MM.1S (cell line): Measurements from ENCODE around the gene DYNLT4.
"Not testable (repeated sequence)": the region's sequence is repeated elsewhere in the genome, so short reads cannot be mapped to it uniquely, and the experiment has no call there.

Source experiments
- DNase-seq: peaks from one replicate; pipeline ENCODE4 v3.0.0-alpha.2; 2015
- H2AFZ ChIP-seq: fragments of 300-600 bp; sonication (generic); 2 replicates; pipeline ENCODE4 v1.6.0; 2016; ENCODE audit warnings: antibody characterized with exemption, low read length
- H3F3A ChIP-seq: fragments of 300-600 bp; sonication (generic); 2 replicates; pipeline ENCODE4 v1.6.1; 2016; ENCODE audit warnings: mild to moderate bottlenecking, antibody characterized with exemption, low read length, moderate library complexity, mixed read lengths; ENCODE audit not compliant: insufficient read depth
- H3K27ac ChIP-seq: fragments of 300-600 bp; sonication (generic); 2 replicates; pipeline ENCODE4 v1.5.1; 2016; ENCODE audit warnings: mild to moderate bottlenecking, low read length
- H3K27me3 ChIP-seq: fragments of 300-600 bp; sonication (generic); replicated peaks from 2 replicates; pipeline ENCODE4 v1.6.0; 2016; ENCODE audit warnings: low read length; ENCODE audit not compliant: insufficient read depth
- H3K36me3 ChIP-seq: fragments of 300-600 bp; sonication (generic); replicated peaks from 2 replicates; pipeline ENCODE4 v1.6.1; 2016; ENCODE audit warnings: mild to moderate bottlenecking, low read length, mixed read lengths; ENCODE audit not compliant: insufficient read depth
- H3K4me1 ChIP-seq: fragments of 300-600 bp; sonication (generic); 2 replicates; pipeline ENCODE4 v1.6.1; 2016; ENCODE audit warnings: low read length, mixed read lengths
- H3K4me2 ChIP-seq: fragments of 300-600 bp; sonication (generic); 2 replicates; pipeline ENCODE4 v1.6.0; 2016; ENCODE audit warnings: low read depth, low read length
- H3K4me3 ChIP-seq: fragments of 300-600 bp; sonication (generic); 2 replicates; pipeline ENCODE4 v1.5.1; 2016; ENCODE audit warnings: low read length, mixed read lengths
- H3K79me2 ChIP-seq: fragments of 300-600 bp; sonication (generic); 2 replicates; pipeline ENCODE4 v1.6.1; 2016; ENCODE audit warnings: mixed run types, low read length, mixed read lengths
- H3K9ac ChIP-seq: fragments of 300-600 bp; sonication (generic); 2 replicates; pipeline ENCODE4 v1.6.1; 2016; ENCODE audit warnings: low read length, mixed read lengths
- H3K9me2 ChIP-seq: fragments of 300-600 bp; sonication (generic); replicated peaks from 2 replicates; pipeline ENCODE4 v1.6.1; 2016; ENCODE audit warnings: mild to moderate bottlenecking, low read length, mixed read lengths; ENCODE audit not compliant: insufficient read depth
- H3K9me3 ChIP-seq: fragments of 300-600 bp; sonication (generic); replicated peaks from 2 replicates; pipeline ENCODE4 v1.6.1; 2016; ENCODE audit warnings: mild to moderate bottlenecking, low read length, mixed read lengths; ENCODE audit not compliant: insufficient read depth
- H4K20me1 ChIP-seq: fragments of 300-600 bp; sonication (generic); 2 replicates; pipeline ENCODE4 v1.6.1; 2016; ENCODE audit warnings: mild to moderate bottlenecking, low read length, moderate library complexity, mixed read lengths; ENCODE audit not compliant: insufficient read depth
- CTCF ChIP-seq: fragments of 300-600 bp; sonication (generic); IDR thresholded peaks from 2 replicates; pipeline ENCODE4 v1.5.1; 2016; ENCODE audit warnings: antibody characterized with exemption, low read length, mixed read lengths
- EZH2 ChIP-seq: fragments of 300-600 bp; sonication (generic); optimal IDR thresholded peaks from 2 replicates; pipeline ENCODE3; 2017; ENCODE audit warnings: low read depth, mild to moderate bottlenecking, antibody characterized with exemption, low read length, mixed read lengths
- EZH2phosphoT487 ChIP-seq: fragments of 300-600 bp; sonication (generic); IDR thresholded peaks from 2 replicates; pipeline ENCODE4 v1.6.1; 2018; ENCODE audit warnings: antibody characterized with exemption, low read length

DYNLT4 gene

GRCh38 chr1:44842486-44842861, 35.3 kb upstream of the DYNLT4 start:
- Histone ChIP-seq H4K20me1 (no peaks in the 10 kb centered on the region), H3F3A (no peaks in the 10 kb centered on the region), H3K9me3 (no peaks in the 10 kb centered on the region), H3K4me2 (no peak overlapping the region; the same call in 1 of the 2 replicates), H3K9me2 (no peaks in the 10 kb centered on the region), H3K79me2 (no peaks in the 10 kb centered on the region), H3K9ac (no peak overlapping the region), H3K27me3 (no peaks in the 10 kb centered on the region), H2AFZ (no peak overlapping the region), H3K4me1 (no peaks in the 10 kb centered on the region), H3K36me3 (no peaks in the 10 kb centered on the region), H3K4me3 (no peak overlapping the region), H3K27ac (no peak overlapping the region)
- TF ChIP-seq EZH2: no peak
- no peak for TF ChIP-seq EZH2phosphoT487
- TF ChIP-seq CTCF: no peak
- no peak for DNase-seq

DNA sequence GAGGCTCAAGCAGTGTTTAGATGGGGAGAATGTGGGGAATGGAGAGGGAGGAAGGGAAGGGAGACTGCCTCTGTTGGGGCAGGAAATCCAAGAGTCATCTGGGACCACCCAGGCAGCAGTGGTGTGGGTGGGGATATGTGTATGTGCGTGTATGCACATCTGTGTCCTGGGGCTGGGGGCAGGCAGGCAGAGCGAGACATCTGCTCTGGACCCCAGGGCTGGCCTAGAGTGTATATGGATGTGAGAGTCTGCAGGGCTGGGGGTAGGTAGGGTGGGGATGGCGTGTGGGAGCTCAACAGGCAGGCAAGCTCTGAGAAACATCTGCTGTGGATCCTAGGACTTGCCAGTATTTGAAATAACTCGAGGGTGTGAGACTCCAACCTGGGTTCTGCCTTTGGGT, 32.4 kb upstream of the DYNLT4 start:
- Histone ChIP-seq H4K20me1 (no peaks in the 10 kb centered on the region), H3K9me2 (no peaks in the 10 kb centered on the region), H3F3A (no peaks in the 10 kb centered on the region), H3K27me3 (no peaks in the 10 kb centered on the region), H2AFZ (no peak overlapping the region), H3K36me3 (no peaks in the 10 kb centered on the region), H3K4me2 (no peak overlapping the region), H3K4me3 (no peak overlapping the region), H3K79me2 (no peaks in the 10 kb centered on the region), H3K9ac (no peak overlapping the region), H3K9me3 (no peaks in the 10 kb centered on the region), H3K27ac (no peak overlapping the region), H3K4me1 (no peaks in the 10 kb centered on the region)
- no peak for TF ChIP-seq EZH2
- TF ChIP-seq CTCF: no peak
- no peak for TF ChIP-seq EZH2phosphoT487
- no peak for DNase-seq

GRCh38 chr1:44838294-44838693, 31.1 kb upstream of the DYNLT4 start:
- H3K36me3 ChIP-seq, H4K20me1 ChIP-seq, H3K4me3 ChIP-seq, H3K27ac ChIP-seq, H3K9me3 ChIP-seq, H3K79me2 ChIP-seq, DNase-seq, H3K4me1 ChIP-seq, H3K4me2 ChIP-seq, H2AFZ ChIP-seq, H3K9ac ChIP-seq, H3K27me3 ChIP-seq, H3K9me2 ChIP-seq, H3F3A ChIP-seq: not testable (repeated sequence)

- no peaks in the 10 kb centered on the region for H3K36me3 ChIP-seq
- peak; percentile 74 for DNase-seq
- no peaks in the 10 kb centered on the region for H3K4me1 ChIP-seq
- H3F3A ChIP-seq: no peaks in the 10 kb centered on the region
- peak overlapping the region; percentile 7; the same call in 1 of the 2 replicates for H3K9ac ChIP-seq
- peak overlapping the region; percentile 78 for H2AFZ ChIP-seq
- no peaks in the 10 kb centered on the region for H3K27me3 ChIP-seq
- H3K9me3 ChIP-seq: no peaks in the 10 kb centered on the region
- H3K27ac ChIP-seq: no peak overlapping the region
- H3K4me2 ChIP-seq: peak overlapping the region; percentile 58; the same call in 1 of the 2 replicates
- H3K4me3 ChIP-seq: no peak overlapping the region
- peak; percentile 90 for TF ChIP-seq CTCF
- TF ChIP-seq EZH2: no peak
- no peak for TF ChIP-seq EZH2phosphoT487
- no peaks in the 10 kb centered on the region for H4K20me1 ChIP-seq
- H3K79me2 ChIP-seq: no peaks in the 10 kb centered on the region
- no peaks in the 10 kb centered on the region for H3K9me2 ChIP-seq
These were observed 28.9 kb upstream of the DYNLT4 start for GRCh38 chr1:44835738-44836675.
